ENCODE measurements around the gene MUC20.
"Not testable (repeated sequence)": the region's sequence is repeated elsewhere in the genome, so short reads cannot be mapped to it uniquely, and the experiment has no call there.

The MUC20 gene

GRCh38 chr3:195731356-195731905, 10.7 kb downstream of the MUC20 start:
- DNase-seq, result no peak

- DNase-seq, result no peak
Observed at GRCh38 chr3:195732940-195733339, 12.2 kb downstream of the MUC20 start.

- no peak for DNase-seq
Observed at GRCh38 chr3:195735036-195735695, 14.4 kb downstream of the MUC20 start.

GRCh38 chr3:195736866-195737490, 16.2 kb downstream of the MUC20 start:
- no peak for DNase-seq

GRCh38 chr3:195737782-195738181, 17.0 kb downstream of the MUC20 start:
- not testable (repeated sequence) for DNase-seq

GRCh38 chr3:195738274-195739044, 17.7 kb downstream of the MUC20 start:
- no peak for DNase-seq

- no peak for DNase-seq
Observed at GRCh38 chr3:195739561-195740111, 18.9 kb downstream of the MUC20 start.

GRCh38 chr3:195744437-195744836, 23.7 kb downstream of the MUC20 start:
- no peak for DNase-seq

- no peak for DNase-seq
Observed at GRCh38 chr3:195746346-195746745, 25.6 kb downstream of the MUC20 start.

GRCh38 chr3:195746751-195747150, 26.0 kb downstream of the MUC20 start:
- DNase-seq, result no peak

- DNase-seq, result no peak
Observed at GRCh38 chr3:195748661-195749060, 27.9 kb downstream of the MUC20 start.

- not testable (repeated sequence) for DNase-seq
Observed at GRCh38 chr3:195749101-195749500, 28.3 kb downstream of the MUC20 start.

GRCh38 chr3:195750797-195751520, 30.2 kb downstream of the MUC20 start:
- DNase-seq, result no peak

- no peak for DNase-seq
Observed at GRCh38 chr3:195751560-195751959, 30.8 kb downstream of the MUC20 start.

- no peak for DNase-seq
Observed at GRCh38 chr3:195752066-195752465, 31.3 kb downstream of the MUC20 start.

GRCh38 chr3:195752546-195753331, 32.0 kb downstream of the MUC20 start:
- DNase-seq, result no peak

- DNase-seq, result no peak
Observed at GRCh38 chr3:195753581-195753980, 32.8 kb downstream of the MUC20 start.

- no peak for DNase-seq
Observed at GRCh38 chr3:195754141-195754540, 33.4 kb downstream of the MUC20 start.

GRCh38 chr3:195754906-195755305, 34.1 kb downstream of the MUC20 start:
- DNase-seq, result no peak

- DNase-seq, result no peak
Observed at GRCh38 chr3:195755391-195755790, 34.6 kb downstream of the MUC20 start.

- no peak for DNase-seq
Observed at GRCh38 chr3:195755791-195756676, 35.3 kb downstream of the MUC20 start.

Data from fibroblast of skin of right quadriceps (primary cell).